Pons (tissue), 1 donor: Measurements from ENCODE around the gene INKA2.

Source experiments
- DNase-seq: peaks from one replicate; pipeline ENCODE4 v3.0.0-alpha.2; 2016; ENCODE audit warnings: low spot score

The INKA2 gene

GRCh38 chr1:111739194-111739924, at the start of gene INKA2:
Gene INKA2, minus strand, starts transcription at chr1:111739395. Its CDS starts 153 bp downstream, at chr1:111739242.
- DNase-seq: peak; percentile 84

GRCh38 chr1:111786669-111787207, 47.5 kb upstream of the INKA2 start:
- no peak for DNase-seq

- DNase-seq: no peak
These were observed 45.2 kb upstream of the INKA2 start for GRCh38 chr1:111784273-111784901.

- DNase-seq: no peak
These were observed 40.4 kb upstream of the INKA2 start for GRCh38 chr1:111779546-111779945.

GRCh38 chr1:111778541-111779051, 39.4 kb upstream of the INKA2 start:
- DNase-seq: no peak

GRCh38 chr1:111778066-111778465, 38.9 kb upstream of the INKA2 start:
- no peak for DNase-seq

GRCh38 chr1:111777301-111777700, 38.1 kb upstream of the INKA2 start:
- DNase-seq: no peak

- DNase-seq: no peak
These were observed 37.7 kb upstream of the INKA2 start for GRCh38 chr1:111776861-111777260.

GRCh38 chr1:111776391-111776790, 37.2 kb upstream of the INKA2 start:
- no peak for DNase-seq

GRCh38 chr1:111775966-111776365, 36.8 kb upstream of the INKA2 start:
- no peak for DNase-seq

GRCh38 chr1:111770916-111771315, 31.7 kb upstream of the INKA2 start:
- no peak for DNase-seq

- DNase-seq: peak; percentile 78
These were observed 30.4 kb upstream of the INKA2 start for GRCh38 chr1:111769517-111770146.

- no peak for DNase-seq
These were observed 29.4 kb upstream of the INKA2 start for GRCh38 chr1:111768625-111769024.

GRCh38 chr1:111768023-111768422, 28.8 kb upstream of the INKA2 start:
- DNase-seq: no peak

GRCh38 chr1:111762332-111762731, 23.1 kb upstream of the INKA2 start:
- no peak for DNase-seq

GRCh38 chr1:111761717-111762116, 22.5 kb upstream of the INKA2 start:
- DNase-seq: no peak

GRCh38 chr1:111758373-111758772, 19.2 kb upstream of the INKA2 start:
- no peak for DNase-seq

- DNase-seq: no peak
These were observed 16.9 kb upstream of the INKA2 start for GRCh38 chr1:111756124-111756513.

GRCh38 chr1:111755331-111756123, 16.3 kb upstream of the INKA2 start, which contains the start of gene DDX20:
Gene DDX20, plus strand, starts transcription at chr1:111755901. Its CDS starts 24 bp downstream, at chr1:111755925.
- DNase-seq: peak; percentile 92

- no peak for DNase-seq
These were observed 15.8 kb upstream of the INKA2 start for GRCh38 chr1:111754984-111755330.

GRCh38 chr1:111751906-111752575, 12.8 kb upstream of the INKA2 start:
- peak; percentile 41 for DNase-seq
